Left lung (tissue), 10 donors: ENCODE results near the gene SLC22A17. TPM values are rescaled to one million over a fixed set of nuclear protein-coding genes. Genes with fewer than 3 reads are reported as not detected.

Experiments used
- ATAC-seq: fragments of 200-7000 bp; cut with Tn5 transposase; one replicate; pipeline ENCODE4 v1.9.1; 2020; ENCODE audit warnings: moderate library complexity
- DNase-seq, 4 donors: peaks; one replicate each; pipeline ENCODE4 v3.0.0-alpha.2; 2013 to 2020
- H3K27ac ChIP-seq, 2 donors: fragments of 200-600 bp; sonication (generic) in 1 of 2; one replicate each; pipeline versions ENCODE4 v1.5.0 to v1.8.0; 2020 to 2021
- H3K27me3 ChIP-seq, 2 donors: fragments of 200-600 bp; sonication (generic) in 1 of 2; one replicate each; pipeline versions ENCODE4 v1.5.0 to v1.8.0; 2020 to 2021
- H3K36me3 ChIP-seq, 2 donors: fragments of 200-600 bp; sonication (generic) in 1 of 2; one replicate each; pipeline versions ENCODE4 v1.5.0 to v1.8.0; 2020 to 2021
- H3K4me1 ChIP-seq, 2 donors: fragments of 200-600 bp; one replicate each; pipeline ENCODE4 v1.8.0; 2021
- H3K4me3 ChIP-seq, 2 donors: fragments of 200-600 bp; sonication (generic) in 1 of 2; one replicate each; pipeline versions ENCODE4 v1.5.0 to v1.8.0; 2020 to 2021; ENCODE audit warnings: mild to moderate bottlenecking in 1 of 2
- H3K9me3 ChIP-seq, 2 donors: fragments of 200-600 bp; sonication (generic) in 1 of 2; one replicate each; pipeline versions ENCODE4 v1.5.0 to v1.8.0; 2020 to 2021
- intact Hi-C, 2 donors: fragments of 100-400 bp; cut with DNase I; formaldehyde crosslinking; loops; one replicate each; pipeline versions ENCODE4 v1.11.2 to v1.14.2; 2022
- polyA plus RNA-seq, 6 donors: library from polyadenylated mRNA; unstranded; fragments of 120-200 nt; gene quantifications; one replicate each; pipeline ENCODE4 v1.2.1, GENCODE V29; 2013; ENCODE audit not compliant: insufficient read length in 6 of 6
- total RNA-seq, 2 donors: library from RNA; stranded (reverse); fragmentation: NEBNext Ultra II Directional; extraction: Animal tissue kit (Norgen Biotek cat#: 25700); gene quantifications; one replicate each; pipeline ENCODE4 v1.2.1, GENCODE V29; 2021
- TF ChIP-seq, protein P1 (sequence below), 2 donors: fragments of 200-600 bp; sonication (generic) in 1 of 2; IDR thresholded peaks; one replicate each; pipeline versions ENCODE4 v1.5.0 to v1.8.0; 2021; ENCODE audit warnings: antibody characterized with exemption in 2 of 2
- donor health status: DM: no; HTN: yes; CAD: no.
- donor health status: DM: no; HTN: no; CAD: no.

Gene SLC22A17
- total and polyA plus RNA-seq, 8 donors, result 13.2 to 41.5 (median 32.2) TPM

DNA sequence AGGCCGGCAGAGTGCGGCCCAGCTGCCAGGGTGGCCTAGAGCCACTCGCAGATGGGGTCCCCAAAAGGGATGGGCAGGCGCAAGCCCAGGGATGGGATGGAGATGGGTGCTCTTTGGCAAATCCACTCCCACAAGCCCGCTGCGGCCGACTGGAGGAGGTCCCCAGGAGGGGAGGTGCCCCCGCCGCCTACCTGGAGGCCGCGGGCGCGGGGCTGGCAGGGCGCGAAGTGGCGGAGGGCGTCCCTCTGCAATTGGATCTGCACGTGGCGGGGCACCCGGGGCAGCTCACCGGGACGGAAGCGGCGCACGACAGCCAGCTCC, 50.8 kb downstream of the SLC22A17 start:
- no peaks in the 10 kb centered on the region for H3K27me3 ChIP-seq
- no peaks in the 10 kb centered on the region for H3K9me3 ChIP-seq
- H3K4me3 ChIP-seq, result peak overlapping the region; percentile 74 to 90
- DNase-seq (no peak), ATAC-seq (peak; percentile 10)
- H3K27ac ChIP-seq, result peak overlapping the region; percentile 97 to 99
- peaks cover 0 to 17% of the 10 kb centered on the region in 2 donors for H3K36me3 ChIP-seq
- peaks cover 16 to 42% of the 10 kb centered on the region in 2 donors for H3K4me1 ChIP-seq
- TF ChIP-seq, protein P1, sequence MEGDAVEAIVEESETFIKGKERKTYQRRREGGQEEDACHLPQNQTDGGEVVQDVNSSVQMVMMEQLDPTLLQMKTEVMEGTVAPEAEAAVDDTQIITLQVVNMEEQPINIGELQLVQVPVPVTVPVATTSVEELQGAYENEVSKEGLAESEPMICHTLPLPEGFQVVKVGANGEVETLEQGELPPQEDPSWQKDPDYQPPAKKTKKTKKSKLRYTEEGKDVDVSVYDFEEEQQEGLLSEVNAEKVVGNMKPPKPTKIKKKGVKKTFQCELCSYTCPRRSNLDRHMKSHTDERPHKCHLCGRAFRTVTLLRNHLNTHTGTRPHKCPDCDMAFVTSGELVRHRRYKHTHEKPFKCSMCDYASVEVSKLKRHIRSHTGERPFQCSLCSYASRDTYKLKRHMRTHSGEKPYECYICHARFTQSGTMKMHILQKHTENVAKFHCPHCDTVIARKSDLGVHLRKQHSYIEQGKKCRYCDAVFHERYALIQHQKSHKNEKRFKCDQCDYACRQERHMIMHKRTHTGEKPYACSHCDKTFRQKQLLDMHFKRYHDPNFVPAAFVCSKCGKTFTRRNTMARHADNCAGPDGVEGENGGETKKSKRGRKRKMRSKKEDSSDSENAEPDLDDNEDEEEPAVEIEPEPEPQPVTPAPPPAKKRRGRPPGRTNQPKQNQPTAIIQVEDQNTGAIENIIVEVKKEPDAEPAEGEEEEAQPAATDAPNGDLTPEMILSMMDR (IDR thresholded peaks at IDR 0.05), result no peak
- intact Hi-C loops, result no loop called here

DNA sequence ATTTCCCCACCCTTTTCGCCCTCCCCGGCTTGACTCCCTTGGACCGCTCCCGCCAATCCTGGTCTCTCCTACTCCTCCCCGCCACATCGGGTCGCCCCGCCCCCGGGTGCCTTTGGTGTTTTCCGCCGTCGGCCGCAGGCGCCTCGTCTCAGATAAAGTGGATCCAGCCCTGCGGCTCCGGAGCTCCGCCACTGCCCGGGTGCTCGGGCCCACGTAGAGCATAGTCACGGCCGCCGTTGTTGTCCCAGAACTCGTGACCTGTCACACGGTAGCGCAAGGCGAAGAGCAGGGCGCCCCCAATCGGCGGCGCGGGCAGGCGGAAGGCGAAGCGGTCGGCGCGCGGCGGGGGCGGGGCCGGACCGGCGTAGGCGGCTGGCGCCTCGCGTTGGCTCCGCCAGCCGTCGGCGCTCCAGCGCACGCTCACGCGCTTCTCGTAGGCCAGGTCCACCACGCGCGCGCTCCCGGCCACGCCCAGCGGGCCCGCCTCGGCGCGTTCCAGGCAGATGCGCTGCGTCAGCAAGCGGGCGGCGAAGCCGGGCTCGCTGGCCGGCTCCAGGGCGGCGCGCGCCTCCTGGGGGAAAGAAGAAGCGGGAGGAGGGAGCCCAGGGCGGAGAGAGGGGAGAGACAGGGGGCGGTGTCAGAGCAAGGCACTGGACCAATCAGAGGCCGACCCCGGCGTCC, 51.3 kb downstream of the SLC22A17 start:
- TF ChIP-seq, protein P1 (IDR thresholded peaks at IDR 0.05), result peak; percentile 69 to 75
- Histone ChIP-seq H3K27ac (peak overlapping the region; percentile 97 to 99), H3K36me3 (peaks cover 0 to 22% of the 10 kb centered on the region in 2 donors), H3K27me3 (no peaks in the 10 kb centered on the region), H3K4me1 (peaks cover 16 to 39% of the 10 kb centered on the region in 2 donors), H3K4me3 (peak overlapping the region; percentile 74 to 90), H3K9me3 (no peaks in the 10 kb centered on the region)
- ATAC-seq (peak; percentile 85), DNase-seq (peak; percentile 98 to 100 (median 100))
- intact Hi-C loops, result no loop called here

DNA sequence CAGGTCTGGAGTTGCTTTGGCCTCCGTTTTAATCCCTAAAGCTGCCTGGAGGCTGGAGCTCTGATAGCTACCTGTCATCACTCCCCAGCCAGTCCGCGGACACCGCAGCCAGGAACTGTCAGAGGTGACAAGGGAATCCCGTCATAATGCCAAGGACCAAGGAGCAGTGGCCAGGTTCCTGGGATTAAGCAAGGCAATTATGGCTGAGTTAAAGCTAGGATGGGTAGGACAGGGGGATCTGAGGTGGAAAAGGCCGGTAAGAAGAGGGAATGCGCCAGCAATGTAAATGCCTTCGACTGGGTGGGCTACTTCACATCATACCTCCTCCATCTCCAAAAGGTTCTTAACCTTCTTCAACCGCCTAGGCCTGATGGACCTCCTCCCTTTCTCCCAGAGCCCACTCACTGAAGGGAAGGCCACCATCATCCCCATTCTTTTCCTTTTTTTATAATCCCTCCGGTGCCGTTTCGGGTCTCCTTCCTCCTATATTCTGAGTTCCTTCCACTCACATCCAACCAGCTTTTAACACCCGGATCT, 51.9 kb downstream of the SLC22A17 start:
- H3K4me3 ChIP-seq, result peak overlapping the region; percentile 35 to 90
- no peak for DNase-seq
- TF ChIP-seq, protein P1 (IDR thresholded peaks at IDR 0.05), result no peak
- no peaks in the 10 kb centered on the region for H3K27me3 ChIP-seq
- H3K4me1 ChIP-seq, result peaks cover 10 to 33% of the 10 kb centered on the region in 2 donors
- no peaks in the 10 kb centered on the region for H3K9me3 ChIP-seq
- peak overlapping the region; percentile 97 to 99 for H3K27ac ChIP-seq
- intact Hi-C loops, result no loop called here
- peaks cover 0 to 22% of the 10 kb centered on the region in 2 donors for H3K36me3 ChIP-seq
- ATAC-seq, result no peak

DNA sequence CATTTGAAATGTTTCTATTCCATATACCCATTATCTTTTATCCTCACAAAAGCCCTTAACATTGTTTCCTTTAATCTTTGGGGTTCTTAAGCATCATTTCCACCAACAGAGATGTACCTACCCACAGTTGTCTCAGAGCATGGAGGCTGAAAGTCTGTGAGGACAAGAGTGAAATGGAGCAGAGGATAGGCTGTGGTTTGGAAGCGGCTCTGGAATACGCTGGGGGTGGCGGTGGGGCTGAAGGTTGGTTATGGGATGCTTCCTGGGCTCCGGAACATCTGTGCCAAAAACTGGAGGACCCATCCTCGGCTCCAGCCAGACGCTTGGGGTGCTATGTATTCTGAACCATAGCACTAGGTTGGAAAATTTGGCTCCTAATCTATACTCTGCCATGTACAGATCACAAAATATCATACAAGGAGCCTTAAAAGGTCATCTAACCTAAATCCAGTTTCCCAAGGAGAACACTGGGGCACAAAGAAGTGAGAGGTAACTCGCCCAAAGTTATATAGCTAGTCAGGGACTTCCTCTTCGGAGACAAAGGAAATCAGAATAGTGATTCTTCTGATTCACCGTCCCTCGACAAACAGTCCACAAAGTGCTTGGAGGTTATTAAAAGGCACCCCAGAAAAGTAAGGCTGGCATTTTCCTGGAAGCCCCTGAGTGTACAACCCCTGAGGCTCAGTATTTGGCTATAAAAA, 52.6 kb downstream of the SLC22A17 start:
- ATAC-seq (no peak), DNase-seq (no peak)
- Histone ChIP-seq H3K36me3 (peaks cover 0 to 22% of the 10 kb centered on the region in 2 donors), H3K27ac (peak overlapping the region; percentile 97 to 99), H3K4me1 (peaks cover 9 to 32% of the 10 kb centered on the region in 2 donors), H3K27me3 (no peaks in the 10 kb centered on the region), H3K9me3 (no peaks in the 10 kb centered on the region), H3K4me3 (peak overlapping the region; percentile 35 to 90)
- intact Hi-C loops, result no loop called here
- TF ChIP-seq, protein P1 (IDR thresholded peaks at IDR 0.05), result no peak
